ENCODE measurements around the gene HIVEP3. TPM values are rescaled to one million over a fixed set of nuclear protein-coding genes. Genes with fewer than 3 reads are reported as not detected.

The HIVEP3 gene
- total RNA-seq, 1 experiment from 2014 or later = 1.4 TPM

- no peak overlapping the region for H3K27ac Mint-ChIP-seq
- no peak overlapping the region for H3K18ac ChIP-seq (ENCODE audit: insufficient read length, low read depth, low read length)
- H3K4me3 Mint-ChIP-seq = no peak overlapping the region
- no peak overlapping the region for H4K5ac ChIP-seq (ENCODE audit: insufficient read length, low read depth, low read length)
- H3K9me3 ChIP-seq (ENCODE audit: control insufficient read depth, low read depth, low read length) = no peaks in the 10 kb centered on the region
- H3K79me2 ChIP-seq (ENCODE audit: insufficient read depth, low read length) = no peaks in the 10 kb centered on the region
- H2BK15ac ChIP-seq (ENCODE audit: low read depth, low read length) = no peak overlapping the region
- no peak overlapping the region for H3K27ac ChIP-seq (ENCODE audit: insufficient read length, low read depth, low read length)
- no peak overlapping the region for H4K8ac ChIP-seq (replicated peaks; ENCODE audit: insufficient read length, low read depth, low read length)
- H3K4ac ChIP-seq (ENCODE audit: low read depth, low read length) = no peak overlapping the region
- H3K4me2 ChIP-seq (ENCODE audit: insufficient read depth, insufficient read length, low read length) = no peak overlapping the region
- no peaks in the 10 kb centered on the region for H3K23me2 ChIP-seq (ENCODE audit: insufficient read length, low read depth, low read length, poor library complexity, severe bottlenecking)
- no CpG with 5 or more reads among the region's 5 CpGs for WGBS (ENCODE audit: extremely low coverage, insufficient read length, low lambda C conversion rate)
- no peak overlapping the region for H2AK5ac ChIP-seq (ENCODE audit: insufficient read length, low read length)
- H3K9ac ChIP-seq (ENCODE audit: extremely low read depth, insufficient read length, low read length) = no peak overlapping the region
- H4K20me1 ChIP-seq (ENCODE audit: control insufficient read depth, insufficient read depth, insufficient read length) = no peaks in the 10 kb centered on the region
- no peak overlapping the region for H2BK5ac ChIP-seq (ENCODE audit: insufficient read length, low read length)
- H3K27me3 Mint-ChIP-seq (ENCODE audit: low read depth) = no peaks in the 10 kb centered on the region
- H2BK120ac ChIP-seq (ENCODE audit: low read depth, low read length, poor library complexity, severe bottlenecking) = no peak overlapping the region
- no peaks in the 10 kb centered on the region; a peak in 1 of 5 replicates for H3K9me3 Mint-ChIP-seq
- H3K14ac ChIP-seq (ENCODE audit: insufficient read depth, low read length) = no peak overlapping the region
- H3K56ac ChIP-seq (ENCODE audit: insufficient read length, low read depth, low read length) = no peak overlapping the region
- no peak overlapping the region for H4K91ac ChIP-seq (ENCODE audit: insufficient read length, low read depth, low read length)
- no peak for DNase-seq
- no peaks in the 10 kb centered on the region for H3K27me3 ChIP-seq (ENCODE audit: insufficient read depth, low read length)
- no peaks in the 10 kb centered on the region for H3K79me1 ChIP-seq (ENCODE audit: insufficient read depth, low read depth, low read length, poor library complexity, severe bottlenecking)
- H3K23ac ChIP-seq (ENCODE audit: insufficient read length, low read depth, low read length) = no peak overlapping the region
- H3K4me1 ChIP-seq (ENCODE audit: insufficient read depth, low read length) = peaks cover 16% of the 10 kb centered on the region; the same call in 1 of the 2 replicates
- no peak overlapping the region for H2AFZ ChIP-seq (ENCODE audit: low read length)
- H3K4me1 Mint-ChIP-seq = peaks cover 32 to 40% of the 10 kb centered on the region in 2 experiments
- TF ChIP-seq CTCF (conservative IDR thresholded peaks at IDR 0.05) = no peak
- no peak overlapping the region for H3T11ph ChIP-seq (ENCODE audit: low read length)
- H2BK20ac ChIP-seq (ENCODE audit: low read depth, low read length, poor library complexity, severe bottlenecking) = no peak overlapping the region
- H3K36me3 Mint-ChIP-seq (ENCODE audit: insufficient read depth in 1 of 3, low read depth in 3 of 3) = no peaks in the 10 kb centered on the region
- no peak overlapping the region for H2BK12ac ChIP-seq (ENCODE audit: insufficient read length, low read depth, low read length)
These were observed 39.8 kb downstream of the HIVEP3 start for GRCh38 chr1:41878911-41879310.

Measured in H9 (cell line).